ENCODE results near the gene KLK8.
"Not testable (repeated sequence)": the region's sequence is repeated elsewhere in the genome, so short reads cannot be mapped to it uniquely, and the experiment has no call there.

The KLK8 gene

DNA sequence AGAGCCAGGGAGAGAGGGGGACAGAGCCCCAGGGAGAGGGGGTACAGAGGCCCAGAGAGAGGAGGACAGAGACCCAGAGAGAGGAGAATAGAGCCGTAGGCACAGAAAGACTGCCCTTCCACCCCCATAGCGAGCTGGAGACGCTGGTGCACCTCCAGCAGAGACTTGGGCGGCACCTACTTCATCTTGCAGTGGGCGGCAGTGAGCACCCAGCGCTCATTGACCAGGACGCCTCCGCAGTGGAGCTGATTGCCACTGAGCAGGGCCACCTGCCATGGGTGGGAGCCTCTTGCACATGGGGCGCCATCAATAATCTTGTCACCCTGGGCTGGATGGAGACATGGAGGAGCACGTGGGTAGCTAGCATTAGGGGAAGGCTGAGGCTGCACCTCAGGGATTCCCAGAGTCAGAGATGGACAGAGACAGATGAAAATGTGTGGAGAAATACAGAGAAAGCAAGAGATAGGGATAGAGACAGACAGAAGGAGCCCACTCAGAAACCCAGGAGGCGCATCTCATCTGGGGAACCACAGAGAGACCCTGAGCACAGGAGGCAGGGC lies 19.7 kb downstream of the KLK8 start:
- no peak for DNase-seq (ENCODE audit: low spot score)

DNA sequence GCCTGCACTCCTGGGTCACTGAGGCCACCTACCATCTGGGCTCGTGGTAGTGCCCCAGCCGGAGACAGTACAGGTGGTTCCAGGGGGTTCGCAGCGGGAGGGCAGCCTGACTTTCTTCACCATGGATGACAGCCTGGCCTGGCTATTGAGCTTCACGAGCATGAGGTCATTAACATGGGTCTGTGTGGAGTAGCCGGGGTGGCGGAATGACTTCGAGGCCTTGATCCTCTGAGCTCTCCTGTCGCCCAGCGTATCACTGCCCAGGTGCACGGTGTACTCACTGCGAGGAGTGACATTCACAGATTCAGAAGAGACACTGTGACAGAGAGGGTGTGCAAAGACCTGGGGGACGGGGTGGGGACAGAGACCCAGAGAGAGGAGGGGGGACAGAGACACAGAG lies 21.2 kb downstream of the KLK8 start:
- DNase-seq (ENCODE audit: low spot score): no peak

- DNase-seq (ENCODE audit: low spot score): no peak
These were observed 21.6 kb downstream of the KLK8 start for GRCh38 chr19:50979758-50980157.

GRCh38 chr19:50978772-50979390 lies 22.5 kb downstream of the KLK8 start:
- no peak for DNase-seq (ENCODE audit: low spot score)

- no peak for DNase-seq (ENCODE audit: low spot score)
These were observed 23.8 kb downstream of the KLK8 start for GRCh38 chr19:50977626-50978025.

DNA sequence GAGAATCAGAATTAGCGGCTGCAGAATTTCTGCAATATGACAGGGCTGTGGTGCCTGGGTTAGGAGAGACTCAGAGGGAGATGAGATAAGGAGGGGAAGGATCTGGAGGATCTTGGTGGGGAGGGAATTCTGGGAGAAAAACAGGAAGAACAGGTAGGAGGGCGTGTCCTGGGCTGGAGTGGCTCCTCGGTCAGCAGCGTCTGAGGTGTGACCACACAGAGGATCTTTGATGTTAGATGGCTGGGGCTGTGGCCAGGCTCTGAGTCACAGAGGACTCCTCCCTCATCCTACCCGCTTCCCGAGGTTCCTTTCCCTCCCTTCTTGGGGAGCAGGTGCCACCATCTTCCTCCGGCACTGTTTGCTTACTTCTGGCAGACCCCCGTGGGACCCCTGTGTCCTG lies 25.6 kb downstream of the KLK8 start:
- DNase-seq (ENCODE audit: low spot score): peak; percentile 61

DNA sequence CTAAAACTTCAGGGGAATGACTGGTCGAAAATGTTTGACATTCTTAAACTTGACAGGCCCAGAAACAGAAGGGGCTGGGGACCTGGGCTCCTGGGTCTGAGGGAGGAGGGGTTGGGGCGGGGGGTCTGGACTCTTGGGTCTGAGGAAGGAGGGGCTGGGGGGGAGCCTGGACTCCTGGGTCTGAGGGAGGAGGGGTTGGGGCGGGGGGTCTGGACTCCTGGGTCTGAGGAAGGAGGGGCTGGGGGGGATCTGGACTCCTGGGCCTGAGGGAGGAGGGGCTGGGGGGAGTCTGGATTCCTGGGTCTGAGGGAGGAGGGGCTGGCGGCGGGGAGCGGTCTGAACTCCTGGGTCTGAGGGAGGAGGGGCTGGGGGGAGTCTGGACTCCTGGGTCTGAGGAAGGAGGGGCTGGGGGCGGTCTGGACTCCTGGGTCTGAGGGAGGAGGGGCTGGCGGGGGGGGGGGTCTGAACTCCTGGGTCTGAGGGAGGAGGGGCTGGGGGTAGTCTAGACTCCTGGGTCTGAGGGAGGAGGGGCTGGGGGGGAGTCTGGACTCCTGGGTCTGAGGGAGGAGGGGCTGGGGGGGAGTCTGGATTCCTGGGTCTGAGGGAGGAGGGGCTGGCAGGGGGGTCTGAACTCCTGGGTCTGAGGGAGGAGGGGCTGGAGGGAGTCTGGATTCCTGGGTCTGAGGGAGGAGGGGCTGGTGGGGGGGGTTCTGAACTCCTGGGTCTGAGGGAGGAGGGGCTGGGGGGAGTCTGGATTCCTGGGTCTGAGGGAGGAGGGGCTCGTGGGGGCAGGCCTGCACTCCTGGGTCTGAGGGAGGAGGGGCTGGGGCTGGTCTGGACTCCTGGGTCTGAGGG lies 26.5 kb downstream of the KLK8 start:
- DNase-seq (ENCODE audit: low spot score): no peak

- DNase-seq (ENCODE audit: low spot score): peak; percentile 31
These were observed 28.5 kb downstream of the KLK8 start for GRCh38 chr19:50972795-50973376.

DNA sequence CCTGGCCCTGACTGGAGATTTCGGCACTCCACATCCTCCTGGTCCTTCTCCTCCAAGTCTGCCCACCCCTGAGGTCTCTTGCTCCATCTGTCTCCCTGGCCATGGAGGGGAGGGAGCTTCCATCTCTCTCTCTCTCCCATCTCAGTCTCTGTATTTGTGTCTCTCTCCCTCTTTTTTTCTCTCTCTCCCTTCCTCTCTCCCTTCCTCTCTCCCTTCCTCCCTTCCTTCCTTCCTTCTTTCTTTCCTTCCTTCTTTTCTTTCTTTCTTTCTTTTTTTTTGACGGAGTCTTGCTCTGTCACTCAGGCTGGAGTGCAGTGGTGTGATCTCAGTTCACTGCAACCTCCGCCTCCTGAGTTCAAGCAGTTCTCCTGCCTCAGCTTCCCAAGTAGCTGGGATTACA lies 31.6 kb downstream of the KLK8 start:
- not testable (repeated sequence) for DNase-seq (ENCODE audit: low spot score)

DNA sequence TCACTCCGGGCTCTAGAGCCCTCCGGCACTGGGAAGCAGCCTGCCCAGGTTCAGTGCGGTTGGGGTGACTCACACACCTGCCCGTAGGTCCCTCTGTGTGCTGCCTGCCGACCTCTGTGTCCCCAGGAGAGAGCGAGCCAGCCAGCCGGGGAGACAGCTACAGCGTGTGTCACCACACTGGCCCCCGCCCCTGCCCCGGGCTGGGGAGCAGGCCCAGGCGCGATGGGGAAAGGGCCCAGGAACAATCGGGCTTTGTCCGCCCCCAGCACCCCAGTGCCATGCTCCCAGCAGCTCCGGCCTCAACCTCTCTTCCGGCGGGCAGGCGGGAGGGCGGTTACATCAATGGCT lies 32.0 kb downstream of the KLK8 start, which contains the start of gene KLK6:
Gene KLK6, minus strand, starts transcription at position 179 of the 348 bp plus-strand sequence. CDS start 1,487 bp downstream, outside the sequence.
- peak; percentile 79 for DNase-seq (ENCODE audit: low spot score)

GRCh38 chr19:50968716-50969412 lies 32.5 kb downstream of the KLK8 start:
- DNase-seq (ENCODE audit: low spot score): peak; percentile 28

- no peak for DNase-seq (ENCODE audit: low spot score)
These were observed 33.3 kb downstream of the KLK8 start for GRCh38 chr19:50967929-50968715.

- no peak for DNase-seq (ENCODE audit: low spot score)
These were observed 37.1 kb downstream of the KLK8 start for GRCh38 chr19:50964266-50964665.

- no peak for DNase-seq (ENCODE audit: low spot score)
These were observed 38.0 kb downstream of the KLK8 start for GRCh38 chr19:50963381-50963780.

GRCh38 chr19:50962245-50962644 lies 39.2 kb downstream of the KLK8 start:
- no peak for DNase-seq (ENCODE audit: low spot score)

- DNase-seq (ENCODE audit: low spot score): no peak
These were observed 41.5 kb downstream of the KLK8 start for GRCh38 chr19:50959731-50960500.

GRCh38 chr19:50957587-50957986 lies 43.8 kb downstream of the KLK8 start:
- DNase-seq (ENCODE audit: low spot score): no peak

GRCh38 chr19:50952910-50953309 lies 48.5 kb downstream of the KLK8 start, which contains the start of gene KLK5:
Gene KLK5 (minus strand): TSS chr19:50953038. CDS start chr19:50952657, 381 bp downstream.
- no peak for DNase-seq (ENCODE audit: low spot score)

DNA sequence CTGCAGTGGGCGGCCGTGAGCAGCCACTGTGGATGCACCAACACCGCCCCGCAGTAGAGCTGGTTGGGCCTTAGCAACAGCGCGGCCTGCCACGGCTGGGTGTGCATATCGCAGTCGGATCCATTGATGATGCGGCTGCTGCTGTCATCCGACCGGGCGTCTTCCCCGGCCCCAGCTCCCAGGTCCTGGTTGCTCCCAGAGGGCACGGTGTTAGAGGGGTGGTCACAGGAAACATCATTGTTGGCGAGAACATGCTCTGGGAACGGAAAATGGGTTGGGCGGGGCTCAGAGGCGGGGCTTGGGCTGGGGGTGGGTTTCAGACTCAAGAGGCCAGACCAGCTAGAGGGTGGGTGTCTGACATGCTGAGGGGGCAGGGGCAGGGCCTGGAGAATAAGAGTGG lies 51.5 kb downstream of the KLK8 start:
- DNase-seq (ENCODE audit: low spot score): no peak

- no peak for DNase-seq (ENCODE audit: low spot score)
These were observed 54.3 kb downstream of the KLK8 start for GRCh38 chr19:50947123-50947522.
